Fibroblast of skin of left quadriceps (primary cell): ENCODE results near the gene SLC35A2.

Experiments used
- DNase-seq, 2 experiments: peaks; one replicate each; pipeline ENCODE4 v3.0.0-alpha.2; 2013; ENCODE audit warnings: low read depth in 2 of 2

SLC35A2 gene

GRCh38 chrX:48911412-48912182 is at the start of gene SLC35A2:
Gene SLC35A2 (minus strand): TSS chrX:48911646. CDS start chrX:48911636, 10 bp downstream.
- no peak for DNase-seq

GRCh38 chrX:48960291-48960690 is 48.8 kb upstream of the SLC35A2 start:
- no peak for DNase-seq

DNA sequence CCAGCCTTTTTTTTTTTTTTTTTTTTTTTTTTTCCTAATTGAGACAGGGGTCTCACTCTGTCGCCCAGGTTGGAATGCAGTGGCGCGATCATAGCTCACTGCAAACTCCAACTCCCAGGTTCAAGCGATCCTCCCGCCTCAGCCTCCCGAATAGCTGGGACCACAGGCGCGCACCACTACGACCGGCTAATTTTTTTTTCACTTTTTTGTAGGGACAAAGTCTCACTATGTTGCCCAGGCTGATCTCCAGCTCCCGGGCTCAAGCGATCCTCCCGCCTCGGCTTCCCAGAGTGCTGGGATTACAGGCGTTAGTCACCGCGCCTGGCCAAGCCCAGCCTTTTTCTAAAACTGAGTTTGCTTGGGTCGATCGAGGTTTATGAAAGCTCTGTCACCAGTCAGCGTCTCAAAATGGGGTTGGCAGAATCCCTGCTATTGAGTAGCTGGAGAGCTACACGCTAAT is 47.2 kb upstream of the SLC35A2 start:
- DNase-seq = no peak

- DNase-seq = peak; percentile 96
Measured at GRCh38 chrX:48957827-48958634, 46.6 kb upstream of the SLC35A2 start.

DNA sequence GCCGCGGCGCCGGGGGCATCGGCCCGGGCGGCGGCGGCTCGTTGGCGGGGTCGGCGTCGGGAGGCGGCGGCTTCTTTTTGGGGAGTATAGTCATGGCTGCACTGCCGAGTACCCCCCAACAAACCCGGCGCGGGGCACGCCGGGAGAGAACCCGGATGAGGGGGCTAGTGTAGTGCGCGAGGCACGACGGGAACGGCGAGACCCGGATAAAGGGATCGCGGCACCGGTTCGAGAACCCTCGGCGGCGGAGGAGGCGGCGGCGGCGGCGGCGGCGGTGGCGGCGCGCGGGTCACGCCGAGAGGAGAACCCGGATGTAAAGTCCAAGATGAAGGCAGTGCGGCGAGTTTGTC is 46.0 kb upstream of the SLC35A2 start, which contains the start of gene OTUD5:
Gene OTUD5 (minus strand): TSS at position 131 of the 350 bp plus-strand sequence. CDS start 37 bp downstream, at position 94.
- DNase-seq = peak in 1 of 2 experiments; percentile 23

- no peak for DNase-seq
Measured at GRCh38 chrX:48956728-48957414, 45.4 kb upstream of the SLC35A2 start.

DNA sequence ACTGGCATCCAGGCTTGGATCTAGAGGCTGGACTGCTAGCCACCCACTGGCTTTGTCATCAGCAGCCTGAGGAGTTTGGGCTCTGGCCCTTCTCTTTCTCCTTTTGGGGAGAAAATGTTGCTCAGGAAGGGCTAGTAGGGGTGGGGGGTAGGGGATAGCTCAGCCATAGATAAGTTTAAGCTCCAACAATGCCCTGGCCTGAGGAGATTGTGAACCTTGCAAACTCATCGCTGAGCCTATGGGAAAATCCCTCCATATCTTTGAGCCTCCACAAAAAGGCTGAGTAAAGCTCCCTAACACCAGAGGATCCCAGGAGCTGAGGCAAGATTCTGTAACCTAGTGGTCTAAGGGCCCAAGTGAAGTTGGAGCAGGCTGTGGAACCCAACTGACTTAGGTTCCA is 37.1 kb upstream of the SLC35A2 start:
- DNase-seq = no peak

DNA sequence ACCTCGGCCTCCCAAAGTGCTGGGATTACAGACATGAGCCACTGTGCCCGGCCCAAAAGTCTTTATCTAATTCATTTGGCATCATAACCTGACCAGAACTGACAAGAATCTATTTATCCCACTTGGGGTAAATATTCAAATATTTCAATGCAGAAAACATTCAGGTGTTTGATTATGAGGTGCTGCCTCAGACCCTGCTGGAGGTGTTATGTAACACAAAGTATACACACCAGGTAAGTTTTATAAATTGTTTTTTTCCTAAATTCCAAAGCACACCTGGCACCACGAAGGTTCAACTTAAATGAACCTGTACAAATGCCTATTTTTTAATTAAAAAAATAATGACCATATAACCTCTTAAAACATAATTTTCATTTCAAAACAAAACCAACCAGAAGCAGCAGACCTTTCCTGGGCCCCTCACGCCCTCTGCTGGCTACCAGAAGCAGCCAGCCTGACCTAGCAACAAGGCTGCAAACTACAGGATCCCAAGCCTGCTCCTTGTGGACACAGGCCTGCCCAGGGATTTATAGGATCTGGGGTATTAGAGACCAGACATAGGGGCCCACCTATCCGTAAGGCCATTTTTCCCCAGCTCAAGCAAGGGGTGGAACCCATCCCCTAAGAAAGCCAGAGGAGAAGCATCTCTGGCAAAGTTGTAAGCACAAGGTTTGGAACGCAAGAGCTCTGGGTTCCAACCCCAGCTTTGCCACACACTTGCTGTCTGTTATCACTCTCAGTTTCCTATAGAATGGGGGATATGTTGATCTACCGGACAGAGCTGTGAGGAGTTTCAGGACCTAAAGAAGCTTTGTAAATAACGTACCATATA is 34.3 kb upstream of the SLC35A2 start:
- DNase-seq = no peak

DNA sequence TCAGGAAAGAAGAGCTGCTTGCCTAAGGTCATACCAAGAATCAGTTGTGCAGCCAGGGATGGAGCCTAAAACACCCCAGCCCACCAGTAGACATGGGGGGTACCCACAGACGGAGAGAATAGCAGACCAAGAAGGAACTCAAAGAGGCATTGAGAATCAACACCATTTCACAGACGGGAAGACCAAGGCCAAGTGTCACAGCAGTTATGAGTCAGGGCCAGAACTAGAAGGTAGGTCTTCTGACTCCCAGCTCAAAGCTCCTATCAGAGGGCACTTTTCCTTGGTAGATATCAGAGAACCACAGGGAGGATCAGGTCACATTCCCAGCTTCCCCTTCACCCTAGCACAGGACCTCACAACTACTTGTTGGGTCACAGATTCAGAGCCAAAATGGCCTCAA is 31.4 kb upstream of the SLC35A2 start:
- no peak for DNase-seq

DNA sequence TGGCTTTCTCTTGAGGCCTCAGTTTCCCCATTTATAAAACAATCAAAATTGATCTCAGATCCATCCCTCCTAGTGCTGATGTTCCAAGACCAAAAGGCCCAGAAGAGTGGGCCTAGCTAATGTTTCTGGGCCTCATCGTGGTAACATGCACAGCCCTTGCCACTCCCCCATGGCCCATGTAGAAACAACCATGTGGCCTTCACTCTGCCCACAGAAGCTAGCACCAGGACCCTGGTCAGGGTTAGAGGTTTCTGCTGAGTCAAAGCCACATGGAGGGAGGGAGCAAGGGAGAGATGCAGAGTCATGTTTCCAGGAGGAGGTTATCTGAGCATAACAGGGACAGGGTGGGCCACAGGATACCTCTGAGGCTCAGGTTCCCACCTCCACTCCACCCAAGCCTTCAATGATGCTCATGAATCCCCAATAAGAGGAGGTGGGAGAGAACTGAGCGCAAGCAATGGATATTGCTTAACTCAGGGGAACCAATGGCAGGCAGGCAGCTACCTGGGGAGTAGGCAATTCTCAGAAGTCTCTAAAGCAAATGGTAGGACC is 29.0 kb upstream of the SLC35A2 start:
- no peak for DNase-seq

- DNase-seq = no peak
Measured at GRCh38 chrX:48939524-48940228, 28.2 kb upstream of the SLC35A2 start.

GRCh38 chrX:48938721-48939425 is 27.4 kb upstream of the SLC35A2 start:
- DNase-seq = no peak

- peak in 1 of 2 experiments; percentile 5 for DNase-seq
Measured at GRCh38 chrX:48937054-48937907, 25.8 kb upstream of the SLC35A2 start.

DNA sequence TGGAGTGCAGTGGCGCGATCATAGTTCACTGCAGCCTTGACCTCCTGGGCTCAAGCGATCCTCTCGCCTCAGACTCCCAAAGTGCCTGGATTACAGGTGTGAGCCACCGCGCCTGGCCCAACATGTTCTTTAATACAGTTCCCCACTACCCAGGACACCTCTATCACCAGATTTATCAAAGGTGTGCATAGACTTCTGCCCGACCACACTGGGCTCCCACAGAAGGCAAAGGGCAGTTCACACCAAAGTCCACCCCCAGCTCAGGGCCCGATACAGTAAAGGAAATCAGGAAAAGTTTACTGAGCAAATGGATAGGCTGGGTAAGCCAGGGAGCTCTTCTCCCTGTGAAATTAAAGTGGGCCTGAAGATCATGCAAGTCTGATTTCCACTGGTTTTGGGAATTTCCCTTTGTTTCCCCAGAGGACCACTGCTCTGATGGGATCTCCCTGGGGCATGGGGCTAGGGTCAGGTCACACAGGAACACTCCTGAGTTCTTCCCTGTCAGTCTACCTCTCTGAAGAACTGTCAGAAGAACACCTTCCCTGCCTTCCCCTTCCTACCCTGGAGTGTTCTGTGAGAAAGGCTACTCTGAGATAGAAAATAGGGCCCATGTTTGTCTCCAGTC is 25.1 kb upstream of the SLC35A2 start:
- no peak for DNase-seq

GRCh38 chrX:48935301-48935670 is 23.8 kb upstream of the SLC35A2 start:
- DNase-seq = no peak

- DNase-seq = no peak
Measured at GRCh38 chrX:48934581-48935300, 23.3 kb upstream of the SLC35A2 start.

GRCh38 chrX:48933757-48934156 is 22.3 kb upstream of the SLC35A2 start:
- DNase-seq = no peak
